ENCODE measurements around the gene CYP2A6.
"Not testable (repeated sequence)": the region's sequence is repeated elsewhere in the genome, so short reads cannot be mapped to it uniquely, and the experiment has no call there.

Gene CYP2A6, protein sequence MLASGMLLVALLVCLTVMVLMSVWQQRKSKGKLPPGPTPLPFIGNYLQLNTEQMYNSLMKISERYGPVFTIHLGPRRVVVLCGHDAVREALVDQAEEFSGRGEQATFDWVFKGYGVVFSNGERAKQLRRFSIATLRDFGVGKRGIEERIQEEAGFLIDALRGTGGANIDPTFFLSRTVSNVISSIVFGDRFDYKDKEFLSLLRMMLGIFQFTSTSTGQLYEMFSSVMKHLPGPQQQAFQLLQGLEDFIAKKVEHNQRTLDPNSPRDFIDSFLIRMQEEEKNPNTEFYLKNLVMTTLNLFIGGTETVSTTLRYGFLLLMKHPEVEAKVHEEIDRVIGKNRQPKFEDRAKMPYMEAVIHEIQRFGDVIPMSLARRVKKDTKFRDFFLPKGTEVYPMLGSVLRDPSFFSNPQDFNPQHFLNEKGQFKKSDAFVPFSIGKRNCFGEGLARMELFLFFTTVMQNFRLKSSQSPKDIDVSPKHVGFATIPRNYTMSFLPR

DNA sequence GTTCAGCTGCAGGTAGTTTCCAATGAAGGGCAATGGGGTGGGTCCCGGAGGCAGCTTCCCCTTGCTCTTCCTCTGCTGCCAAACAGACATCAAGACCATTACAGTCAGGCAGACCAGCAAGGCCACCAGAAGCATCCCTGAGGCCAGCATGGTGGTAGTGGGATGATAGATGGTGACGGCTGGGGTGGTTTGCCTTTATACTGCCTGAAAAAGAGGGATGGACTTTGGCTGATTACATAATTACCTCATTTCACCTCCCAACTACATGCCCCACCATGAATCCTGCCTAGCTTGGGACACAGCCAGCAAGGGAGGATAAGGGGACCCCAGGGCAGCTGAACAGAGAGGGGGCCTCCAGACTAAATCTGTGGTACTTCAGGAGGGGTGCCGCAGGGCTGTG lies at the start of gene CYP2A6:
TSS of gene CYP2A6 (minus strand) at position 171 of the 400 bp plus-strand sequence. CDS start at position 150, 21 bp downstream.
- DNase-seq: not testable (repeated sequence)

DNA sequence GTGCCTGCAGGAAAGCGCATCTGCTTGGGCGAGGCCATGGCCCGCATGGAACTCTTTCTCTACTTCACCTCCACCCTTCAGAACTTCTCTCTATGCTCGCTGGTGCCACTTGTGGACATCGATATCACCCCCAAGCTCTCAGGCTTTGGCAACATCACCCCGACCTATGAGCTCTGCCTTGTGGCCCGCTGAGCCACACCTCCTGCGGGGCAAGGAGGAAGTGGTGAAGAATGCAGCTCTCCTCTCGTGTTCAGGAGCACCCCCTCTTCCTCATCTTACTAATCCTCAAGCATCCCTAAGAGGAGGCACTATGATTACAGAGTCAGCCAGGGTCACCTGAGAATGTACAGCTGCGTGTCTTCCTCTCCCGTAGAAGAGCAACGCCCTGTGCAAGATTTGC lies 49.7 kb upstream of the CYP2A6 start:
- not testable (repeated sequence) for DNase-seq

DNA sequence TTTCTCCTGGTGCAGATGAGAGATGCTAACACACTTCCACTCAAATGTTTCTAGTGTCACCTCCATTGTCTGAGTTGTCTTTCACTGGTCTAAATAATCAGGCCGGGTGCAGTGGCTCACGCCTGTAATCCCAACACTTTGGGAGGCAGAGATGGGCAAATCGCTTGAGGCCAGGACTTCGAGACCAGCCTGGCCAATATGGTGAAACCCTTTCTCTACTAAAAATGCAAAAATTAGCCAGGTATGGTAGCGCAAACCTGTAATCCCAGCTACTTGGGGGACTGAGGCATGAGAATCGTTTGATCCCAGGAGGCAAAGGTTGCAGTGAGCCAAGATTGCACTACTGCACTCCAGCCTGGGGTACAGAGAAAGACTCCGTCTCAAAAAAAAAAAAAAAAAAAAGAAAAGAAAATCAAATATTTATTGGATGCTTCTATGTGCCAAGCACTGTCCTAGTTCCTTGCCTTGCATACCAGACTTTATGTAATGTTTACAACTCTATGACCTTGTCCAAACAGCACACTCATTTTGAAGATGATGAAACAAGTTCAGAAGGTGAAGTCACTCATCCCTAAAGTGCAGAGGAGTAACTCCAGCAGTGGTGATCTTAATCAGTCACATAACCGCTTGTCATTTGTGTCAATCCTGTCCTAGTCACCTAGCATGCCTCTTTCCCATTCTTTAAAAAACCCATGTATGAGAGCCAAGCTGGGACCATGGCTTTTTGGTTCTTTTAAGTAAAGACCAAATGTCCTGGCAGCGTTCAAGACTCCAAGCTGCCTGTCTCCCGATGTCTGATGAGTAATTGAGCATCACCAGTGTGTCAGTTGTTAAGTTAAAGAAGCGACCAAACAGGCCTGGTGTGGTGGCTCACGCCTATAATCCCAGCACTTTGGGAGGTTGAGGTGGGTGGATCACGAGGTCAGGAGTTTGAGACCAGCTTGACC lies 46.9 kb upstream of the CYP2A6 start:
- not testable (repeated sequence) for DNase-seq

DNA sequence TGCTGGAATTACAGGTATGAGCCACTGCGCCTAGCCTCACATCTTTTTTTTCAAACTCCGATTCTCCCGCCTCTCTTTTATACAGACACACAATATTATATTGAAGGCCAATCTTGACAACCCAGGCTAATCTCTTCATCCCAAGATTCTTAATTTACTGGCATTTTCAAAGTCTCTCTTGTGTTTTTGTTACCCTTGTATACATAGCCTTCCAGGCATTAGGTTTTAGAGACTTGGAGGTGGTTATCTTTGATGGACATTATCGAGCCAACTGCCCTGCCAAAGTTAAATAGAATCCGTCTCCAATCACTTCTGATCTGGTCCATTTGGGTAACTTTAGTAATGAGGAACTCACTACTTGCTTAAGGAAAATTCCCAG lies 46.2 kb upstream of the CYP2A6 start:
- DNase-seq: no peak

DNA sequence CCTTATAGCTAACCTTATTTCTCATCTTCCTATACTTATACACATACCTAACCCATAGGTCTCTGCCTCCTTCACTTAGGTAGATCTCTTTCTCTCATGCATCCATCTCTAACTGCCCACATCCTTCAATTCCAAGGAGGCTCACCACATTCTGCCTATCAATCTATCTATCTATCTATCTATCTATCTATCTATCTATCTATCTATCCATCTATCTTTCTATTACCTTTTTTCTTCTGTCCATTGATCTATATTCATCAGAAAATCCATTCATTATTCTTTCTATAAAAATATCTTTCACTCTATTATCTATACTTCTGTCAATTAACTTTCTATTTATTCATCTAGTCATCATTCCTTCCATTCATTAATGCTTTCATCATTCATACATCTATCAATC lies 42.9 kb upstream of the CYP2A6 start:
- no peak for DNase-seq

DNA sequence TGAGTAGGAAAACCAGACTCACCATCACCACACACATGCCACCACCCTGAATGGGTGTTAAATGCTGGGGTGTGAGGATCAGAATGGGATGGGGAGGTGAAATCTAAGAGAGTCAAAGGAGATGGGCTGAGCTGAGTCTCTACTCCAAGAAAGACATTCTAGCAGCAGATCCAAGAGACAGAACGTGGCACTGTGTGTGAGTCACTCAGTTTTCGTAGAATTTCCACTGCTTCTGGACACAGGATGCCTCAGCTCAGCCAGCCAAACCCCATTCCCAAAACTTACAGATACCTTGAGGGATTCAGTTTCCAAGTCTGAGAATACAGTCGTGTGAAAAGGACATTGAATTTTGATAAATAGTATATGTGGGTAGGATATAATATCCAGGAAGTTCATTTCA lies 39.1 kb upstream of the CYP2A6 start:
- DNase-seq: no peak

DNA sequence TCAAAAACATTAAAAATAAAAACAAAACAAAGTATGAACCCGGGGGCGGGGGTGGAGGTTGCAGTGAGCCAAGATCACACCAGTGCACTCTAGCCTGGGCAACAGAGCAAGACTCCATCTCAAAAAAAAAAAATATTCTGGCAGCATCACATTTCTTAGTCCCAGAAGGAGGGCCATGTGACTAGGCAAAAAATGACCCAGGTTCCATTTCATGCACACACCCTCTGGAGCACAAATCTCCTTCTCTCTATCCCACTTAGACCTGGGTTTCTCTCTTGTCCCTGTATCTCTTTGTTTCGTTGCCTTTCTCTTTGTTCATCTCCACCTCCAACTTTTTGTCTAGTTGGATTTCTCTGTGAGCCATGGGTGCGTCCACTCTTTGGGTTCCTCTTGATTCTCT lies 37.9 kb upstream of the CYP2A6 start:
- no peak for DNase-seq

DNA sequence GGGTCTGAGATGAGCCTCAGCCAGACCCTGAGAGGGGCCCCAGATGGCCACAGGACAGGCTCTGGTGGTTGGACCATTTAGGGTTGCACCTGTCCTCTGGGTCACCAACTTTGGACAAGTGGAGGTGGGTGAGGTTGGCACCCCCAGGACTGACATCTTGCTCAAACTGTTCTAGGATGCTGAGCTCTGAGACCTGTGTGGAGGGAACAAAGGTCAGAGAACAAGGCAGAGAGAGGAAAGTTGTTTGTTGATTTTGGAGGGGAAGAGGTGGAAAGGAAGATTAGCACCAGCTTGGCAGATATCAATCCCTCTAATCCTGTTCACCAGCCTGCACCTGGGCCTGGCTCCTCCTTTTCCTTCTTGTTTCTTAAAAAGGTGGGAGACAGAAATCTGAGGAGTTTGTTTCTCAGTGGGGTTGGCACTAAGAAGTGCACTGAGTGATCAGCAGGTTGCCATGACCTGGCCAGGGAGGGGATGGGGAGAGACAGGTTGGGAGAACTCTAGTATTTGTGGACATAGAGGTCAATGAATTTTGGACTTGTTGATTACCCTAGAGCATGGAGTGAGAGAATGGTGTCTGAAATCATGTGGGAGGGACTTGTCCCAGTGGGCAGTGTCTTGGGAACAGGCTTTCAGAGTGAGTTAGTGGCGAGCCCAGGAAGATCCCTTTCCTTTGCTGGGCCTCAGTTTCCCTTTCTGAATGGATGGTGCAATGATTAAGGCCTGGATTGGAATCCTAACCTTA lies 34.1 kb upstream of the CYP2A6 start:
- not testable (repeated sequence) for DNase-seq

DNA sequence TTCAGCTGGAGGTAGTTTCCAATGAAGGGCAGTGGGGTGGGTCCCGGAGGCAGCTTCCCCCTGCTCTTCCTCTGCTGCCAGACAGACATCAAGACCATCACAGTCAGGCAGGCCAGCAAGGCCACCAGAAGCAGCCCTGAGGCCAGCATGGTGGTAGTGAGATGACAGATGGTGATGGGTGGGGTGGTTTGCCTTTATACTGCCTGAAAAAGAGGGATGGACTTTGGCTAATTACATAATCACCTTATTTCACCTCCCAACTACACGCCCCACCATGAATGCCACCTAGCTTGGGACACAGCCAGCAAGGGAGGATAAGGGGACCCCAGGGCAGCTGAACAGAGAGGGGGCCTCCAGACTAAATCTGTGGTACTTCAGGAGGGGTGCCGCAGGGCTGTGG lies 31.8 kb upstream of the CYP2A6 start, which contains the start of gene CYP2A7:
TSS of gene CYP2A7 (minus strand) at position 170 of the 400 bp plus-strand sequence. CDS start at position 149, 21 bp downstream.
- DNase-seq: not testable (repeated sequence)

DNA sequence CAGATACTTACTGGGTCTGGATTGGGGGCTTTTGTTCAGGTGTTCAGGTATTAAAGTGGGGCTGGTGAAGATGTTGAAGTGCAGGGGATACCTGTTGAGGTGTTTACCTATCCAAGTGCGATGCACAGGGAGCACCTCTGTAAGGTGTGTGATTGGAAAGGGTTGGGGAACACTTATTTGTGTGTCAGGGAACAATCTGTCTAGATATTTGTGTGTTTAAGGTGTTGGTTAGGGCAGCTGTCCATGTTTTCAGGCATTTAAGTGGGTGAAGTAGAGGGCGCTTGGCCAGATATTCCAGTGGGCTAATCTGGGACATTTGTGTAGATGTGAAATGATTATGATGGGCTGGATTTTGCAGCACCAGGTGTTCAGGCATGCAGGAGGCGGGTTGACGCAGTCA lies 29.1 kb upstream of the CYP2A6 start:
- DNase-seq: not testable (repeated sequence)

DNA sequence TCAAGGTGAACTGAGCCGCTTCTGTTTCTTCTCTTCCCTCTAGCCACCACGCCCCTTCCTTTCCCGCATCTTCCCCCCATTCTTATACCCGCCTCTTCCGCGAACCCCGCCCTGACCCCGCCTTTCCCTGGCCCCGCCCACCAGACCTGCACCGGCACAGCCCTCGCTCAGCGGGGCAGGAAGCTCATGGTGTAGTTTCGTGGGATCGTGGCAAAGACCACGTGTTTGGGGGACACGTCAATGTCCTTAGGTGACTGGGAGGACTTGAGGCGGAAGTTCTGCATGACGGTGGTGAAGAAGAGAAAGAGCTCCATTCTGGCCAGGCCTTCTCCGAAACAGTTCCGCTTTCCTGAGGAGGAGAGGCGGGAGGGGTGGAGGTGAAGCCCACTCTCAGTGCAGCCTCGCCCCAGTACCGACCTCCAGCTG lies 25.3 kb upstream of the CYP2A6 start:
- peak; percentile 51 to 76 (median 57) for DNase-seq

DNA sequence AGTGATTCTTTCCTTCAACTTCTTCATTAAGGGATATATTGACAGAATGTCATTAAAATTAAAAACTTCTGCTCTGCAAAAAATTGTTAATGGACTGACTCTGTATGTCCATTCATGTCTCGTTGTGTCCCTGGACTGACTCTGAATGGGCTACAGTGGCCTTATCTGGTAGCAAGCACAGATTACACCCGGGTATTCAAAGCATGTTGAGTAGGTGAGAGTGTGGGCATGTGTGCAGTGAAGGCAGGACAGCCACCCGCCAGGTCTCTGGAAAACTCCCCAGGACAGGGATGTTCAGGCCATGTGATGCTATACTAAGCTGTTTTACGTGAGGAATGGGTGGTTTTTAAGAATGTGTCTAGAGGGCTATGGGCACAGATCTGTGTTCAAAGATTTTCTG lies 24.6 kb upstream of the CYP2A6 start:
- not testable (repeated sequence) for DNase-seq

DNA sequence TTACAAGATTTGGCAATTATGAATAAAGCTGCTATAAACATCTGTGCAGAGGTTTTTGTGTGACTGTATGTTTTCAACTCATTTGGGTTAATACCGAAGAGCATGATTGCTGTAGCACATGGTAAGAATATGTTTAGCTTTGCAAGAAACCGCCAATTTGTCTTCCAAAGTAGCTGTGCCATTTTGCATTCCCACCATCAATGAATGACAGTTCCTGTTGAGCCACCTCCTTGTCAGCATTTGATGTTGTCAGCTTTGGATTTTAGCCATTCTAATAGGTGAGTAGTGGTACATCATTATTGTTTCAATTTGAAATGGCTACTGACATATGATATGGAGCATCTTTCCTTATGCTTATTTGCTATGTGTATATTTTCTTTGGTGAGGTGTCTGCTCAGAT lies 23.6 kb upstream of the CYP2A6 start:
- not testable (repeated sequence) for DNase-seq

DNA sequence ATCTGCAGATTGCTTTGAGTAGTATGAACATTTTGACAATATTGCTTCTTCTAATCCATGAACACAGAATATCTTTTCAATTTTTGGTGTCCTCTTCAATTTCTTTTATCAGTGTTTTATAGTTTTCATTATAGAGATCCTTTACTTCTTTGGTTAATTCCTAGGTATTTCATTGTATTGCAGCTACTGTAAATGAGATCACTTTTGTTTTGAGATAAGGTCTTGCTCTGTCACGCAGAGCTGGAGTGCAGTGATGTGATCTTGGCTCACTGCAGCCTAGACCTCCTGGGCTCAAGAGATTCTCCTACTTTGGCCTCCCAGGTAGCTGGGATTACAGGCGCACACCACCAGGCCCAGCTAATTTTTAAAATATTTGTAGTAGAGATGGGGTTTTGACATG lies 22.0 kb upstream of the CYP2A6 start:
- DNase-seq: no peak

DNA sequence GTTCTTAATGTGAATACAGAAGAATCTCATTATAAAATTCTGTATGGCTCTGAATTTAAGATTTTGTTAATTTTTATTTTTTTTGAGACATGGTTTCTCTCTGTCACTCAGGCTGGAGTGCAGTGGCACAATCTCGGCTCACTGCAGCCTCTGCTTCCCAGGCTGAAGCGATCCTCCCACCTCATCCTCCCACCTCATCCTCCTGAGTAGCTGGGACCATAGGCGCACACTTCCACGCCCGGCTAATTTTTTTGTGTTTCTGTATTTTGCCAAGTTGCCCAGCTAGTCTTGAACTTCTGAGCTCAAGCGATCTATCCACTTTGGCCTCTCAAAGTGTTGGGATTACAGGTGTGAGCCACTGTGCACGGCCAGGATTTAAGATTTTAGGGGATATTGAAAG lies 17.5 kb upstream of the CYP2A6 start:
- DNase-seq: no peak

DNA sequence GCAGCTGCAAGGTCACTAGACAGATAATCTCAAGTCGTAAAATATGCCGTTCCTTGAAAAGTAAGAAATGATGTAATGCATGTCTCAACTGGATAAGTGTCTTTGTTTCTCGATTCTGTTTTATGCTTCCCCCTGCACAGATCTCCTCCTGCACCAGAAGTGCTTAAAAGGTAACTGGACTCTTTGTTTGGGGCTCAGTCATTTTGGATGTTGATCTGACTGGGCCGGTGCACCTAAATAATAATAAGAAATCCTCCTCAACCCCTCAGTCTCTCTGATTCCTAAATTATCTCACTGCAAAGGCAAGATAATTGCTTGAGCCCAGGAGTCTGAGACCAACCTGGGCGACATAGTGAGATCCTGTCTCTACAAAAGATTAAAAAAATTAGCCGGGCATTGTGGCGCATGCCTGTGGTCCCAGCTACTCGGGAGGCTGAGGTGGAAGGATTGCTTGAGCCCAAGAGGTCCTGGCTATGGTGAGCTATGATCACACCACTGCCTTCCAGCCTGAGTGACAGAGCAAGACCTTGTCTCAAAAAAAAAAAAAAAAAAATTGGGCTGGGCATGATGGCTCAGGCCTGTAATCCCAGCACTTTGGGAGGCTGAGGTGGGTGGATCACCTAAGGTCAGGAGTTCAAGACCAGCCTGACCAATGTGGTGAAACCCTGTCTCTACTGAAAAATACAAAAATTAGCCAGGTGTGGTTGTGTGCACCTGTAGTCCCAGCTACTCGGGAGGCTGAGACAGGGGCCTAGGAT lies 14.7 kb upstream of the CYP2A6 start:
- not testable (repeated sequence) for DNase-seq

DNA sequence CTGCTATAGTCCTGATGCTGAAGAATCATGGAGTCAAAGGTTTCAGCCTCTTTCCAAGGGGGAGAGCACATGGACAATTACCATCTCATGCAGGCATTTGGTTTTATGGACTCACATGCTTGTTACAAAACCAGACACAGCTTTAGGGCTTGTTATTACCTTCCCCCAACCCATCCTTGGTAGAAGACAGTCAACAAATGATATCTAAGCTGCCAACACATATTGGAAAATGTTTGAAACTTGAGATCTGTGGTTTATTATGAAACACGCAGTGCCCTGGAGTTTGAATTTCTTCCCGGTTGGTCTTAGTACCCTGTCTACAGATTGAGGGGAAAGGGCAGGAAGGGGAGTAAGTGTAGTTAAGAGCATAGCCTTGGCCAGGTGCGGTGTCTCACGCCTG lies 12.5 kb upstream of the CYP2A6 start:
- no peak for DNase-seq

DNA sequence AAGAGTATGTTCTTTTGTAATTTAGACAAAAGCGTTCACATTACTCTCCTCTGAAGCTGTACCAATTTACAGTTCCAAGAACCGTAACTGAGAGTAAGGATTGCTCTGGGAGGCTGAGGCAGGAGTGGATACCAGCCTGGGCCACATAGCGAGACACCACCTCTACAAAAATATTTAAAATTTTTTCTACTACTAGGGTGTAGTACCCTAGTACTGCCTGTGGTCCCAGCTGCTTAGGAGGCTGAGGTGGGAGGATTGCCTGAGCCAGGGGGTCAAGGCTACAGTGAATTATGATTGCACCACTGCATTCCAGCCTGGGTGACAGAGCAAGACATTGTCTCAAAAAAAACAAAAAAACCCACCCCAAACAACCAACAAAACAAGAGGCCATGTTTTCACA lies 12.1 kb upstream of the CYP2A6 start:
- DNase-seq: no peak

DNA sequence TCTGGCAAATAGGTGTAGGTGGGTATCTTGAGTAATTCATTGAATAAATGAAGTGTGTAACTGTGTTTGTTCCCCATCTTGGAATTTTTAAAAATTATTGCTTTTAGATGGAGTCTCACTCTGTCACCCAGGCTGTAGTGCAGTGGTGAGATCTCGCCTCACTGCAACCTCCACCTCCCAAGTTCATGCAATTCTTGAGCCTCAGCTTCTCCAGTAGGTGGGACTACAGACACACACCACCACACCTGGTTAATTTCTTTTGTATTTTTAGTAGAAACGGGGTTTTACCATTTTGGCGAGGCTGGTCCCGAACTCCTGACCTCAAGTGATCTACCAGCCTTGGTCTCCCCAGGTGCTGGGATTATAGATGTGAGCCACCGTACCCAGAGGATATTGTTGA lies 7.9 kb upstream of the CYP2A6 start:
- no peak for DNase-seq

DNA sequence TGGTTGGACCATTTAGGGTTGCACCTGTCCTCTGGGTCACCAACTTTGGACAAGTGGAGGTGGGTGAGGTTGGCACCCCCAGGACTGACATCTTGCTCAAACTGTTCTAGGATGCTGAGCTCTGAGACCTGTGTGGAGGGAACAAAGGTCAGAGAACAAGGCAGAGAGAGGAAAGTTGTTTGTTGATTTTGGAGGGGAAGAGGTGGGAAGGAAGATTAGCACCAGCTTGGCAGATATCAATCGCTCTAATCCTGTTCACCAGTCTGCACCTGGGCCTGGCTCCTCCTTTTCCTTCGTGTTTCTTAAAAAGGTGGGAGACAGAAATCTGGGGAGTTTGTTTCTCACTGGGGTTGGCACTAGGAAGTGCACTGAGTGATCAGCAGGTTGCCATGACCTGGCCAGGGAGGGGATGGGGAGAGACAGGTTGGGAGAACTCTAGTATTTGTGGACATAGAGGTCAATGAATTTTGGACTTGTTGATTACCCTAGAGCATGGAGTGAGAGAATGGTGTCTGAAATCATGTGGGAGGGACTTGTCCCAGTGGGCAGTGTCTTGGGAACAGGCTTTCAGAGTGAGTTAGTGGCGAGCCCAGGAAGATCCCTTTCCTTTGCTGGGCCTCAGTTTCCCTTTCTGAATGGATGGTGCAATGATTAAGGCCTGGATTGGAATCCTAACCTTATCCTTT lies 2.4 kb upstream of the CYP2A6 start:
- not testable (repeated sequence) for DNase-seq

DNA sequence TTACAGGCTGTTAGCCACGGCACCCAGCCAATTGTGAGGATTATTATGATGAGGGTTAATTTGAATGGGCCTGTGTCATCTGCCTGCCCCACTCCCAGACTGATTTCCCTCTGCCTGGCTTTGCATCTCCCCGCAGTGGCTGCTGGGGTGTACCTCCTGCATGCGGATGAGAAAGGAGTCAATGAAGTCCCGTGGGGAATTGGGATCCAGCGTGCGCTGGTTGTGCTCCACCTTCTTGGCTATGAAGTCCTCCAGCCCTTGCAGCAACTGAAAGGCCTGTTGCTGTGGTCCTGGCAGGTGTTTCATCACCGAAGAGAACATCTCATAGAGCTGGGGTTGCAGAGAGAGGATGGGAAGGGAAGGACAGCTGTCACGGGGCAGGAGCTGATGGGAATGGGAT lies 3.5 kb downstream of the CYP2A6 start:
- DNase-seq: not testable (repeated sequence)

Measured in activated CD4-positive, CD25-positive, alpha-beta regulatory T cell (primary cell).